KBM-7 (cell line): ENCODE measurements around the gene MTMR10.

Experiments used
- DNase-seq: peaks from one replicate; pipeline ENCODE4 v3.0.0-alpha.2; 2015
- in situ Hi-C: fragments of 300-500 bp; cut with MboI; formaldehyde crosslinking; loops from 2 replicates; pipeline ENCODE4 v1.14.3; 2020; ENCODE audit warnings: low sequenced_read_pairs, low pct_unique_long_range_greater_than_20kb, mixed read lengths

MTMR10 gene

GRCh38 chr15:30991255-30992235, at the start of gene MTMR10:
Gene MTMR10, minus strand, starts transcription at chr15:30991628. Its CDS starts 122 bp downstream, at chr15:30991506.
- DNase-seq = peak; percentile 76
- in situ Hi-C loops = no loop called here

- DNase-seq = no peak
- in situ Hi-C loops = no loop called here
These were observed 49.2 kb upstream of the MTMR10 start for GRCh38 chr15:31040611-31041010.

DNA sequence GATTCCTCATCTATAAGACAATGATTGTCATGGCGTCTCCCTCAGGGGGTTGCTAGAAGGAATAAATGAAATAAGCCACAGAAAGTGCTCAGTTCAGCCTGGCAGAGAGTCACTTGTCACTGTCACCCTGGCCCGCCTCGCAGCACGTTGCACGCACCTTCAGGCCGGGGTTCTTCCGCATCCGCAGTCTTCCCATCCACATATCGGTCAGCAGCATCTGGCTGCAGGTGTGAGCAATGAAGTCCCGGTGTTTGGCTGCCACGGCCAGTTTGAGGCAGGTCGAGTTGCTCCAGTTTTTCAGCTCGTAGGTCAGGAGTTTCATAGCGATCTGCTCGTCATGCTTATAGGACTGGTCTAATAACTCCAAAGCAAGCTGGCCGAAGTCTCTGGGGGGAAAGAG, 48.5 kb upstream of the MTMR10 start:
- in situ Hi-C loops = no loop called here
- DNase-seq = no peak

DNA sequence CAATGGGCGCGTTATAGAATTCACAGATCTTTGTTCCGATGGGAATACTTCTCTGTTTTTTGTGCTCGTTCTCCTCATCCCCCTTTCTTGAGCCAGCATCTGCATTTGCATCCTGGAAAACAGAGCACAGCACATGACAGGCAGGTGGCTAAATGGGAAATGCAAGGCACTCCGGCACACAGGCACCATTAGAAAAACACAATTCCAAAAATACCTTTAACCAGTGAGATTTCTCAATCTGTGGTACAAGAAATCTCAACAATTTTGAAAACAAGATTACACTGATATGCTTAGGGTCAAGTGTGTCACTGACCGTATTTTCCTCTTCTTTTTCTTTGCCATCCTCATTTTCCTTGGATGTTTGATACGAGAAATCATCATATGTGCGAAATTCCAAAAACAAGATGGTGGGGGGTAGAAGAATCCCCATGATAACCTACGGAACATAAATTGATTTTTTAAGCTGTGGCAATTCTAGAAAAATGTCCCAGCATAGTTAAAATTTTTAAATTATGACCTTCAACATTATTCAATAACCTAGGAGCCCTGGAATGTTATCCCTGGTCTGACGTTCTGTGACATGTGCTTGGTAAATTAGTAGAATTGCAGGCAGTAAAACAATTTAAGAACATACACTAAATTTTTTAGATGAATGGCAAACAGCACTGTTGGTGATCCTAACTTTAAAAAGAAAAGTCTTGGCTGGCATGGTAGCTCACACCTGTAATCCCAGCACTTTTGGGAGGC, 46.5 kb upstream of the MTMR10 start:
- DNase-seq = no peak
- in situ Hi-C loops = no loop called here

- in situ Hi-C loops = no loop called here
- DNase-seq = no peak
These were observed 45.4 kb upstream of the MTMR10 start for GRCh38 chr15:31036783-31037182.

GRCh38 chr15:31035610-31036009, 44.2 kb upstream of the MTMR10 start:
- in situ Hi-C loops = no loop called here
- no peak for DNase-seq

GRCh38 chr15:31034152-31034551, 42.7 kb upstream of the MTMR10 start:
- in situ Hi-C loops = no loop called here
- no peak for DNase-seq

DNA sequence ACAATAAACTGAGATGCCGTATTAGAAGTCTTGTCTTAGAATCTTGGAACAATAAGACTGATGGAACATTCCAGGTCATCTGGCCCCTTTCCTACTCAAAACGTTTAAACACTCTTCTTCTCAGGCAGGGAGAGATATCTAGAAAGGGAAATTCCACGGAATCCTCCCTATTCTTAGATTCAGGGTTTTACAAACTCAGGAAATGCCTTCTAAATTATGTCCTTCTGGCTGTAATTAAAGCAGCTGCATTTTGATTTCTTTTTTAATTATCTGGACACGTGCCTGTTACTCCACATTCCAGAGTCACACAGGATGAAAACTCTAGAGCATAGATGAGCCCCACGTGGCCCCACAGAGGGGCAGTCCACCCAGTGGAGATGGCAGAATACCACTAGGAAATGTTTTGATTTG, 41.5 kb upstream of the MTMR10 start:
- no peak for DNase-seq
- in situ Hi-C loops = no loop called here

DNA sequence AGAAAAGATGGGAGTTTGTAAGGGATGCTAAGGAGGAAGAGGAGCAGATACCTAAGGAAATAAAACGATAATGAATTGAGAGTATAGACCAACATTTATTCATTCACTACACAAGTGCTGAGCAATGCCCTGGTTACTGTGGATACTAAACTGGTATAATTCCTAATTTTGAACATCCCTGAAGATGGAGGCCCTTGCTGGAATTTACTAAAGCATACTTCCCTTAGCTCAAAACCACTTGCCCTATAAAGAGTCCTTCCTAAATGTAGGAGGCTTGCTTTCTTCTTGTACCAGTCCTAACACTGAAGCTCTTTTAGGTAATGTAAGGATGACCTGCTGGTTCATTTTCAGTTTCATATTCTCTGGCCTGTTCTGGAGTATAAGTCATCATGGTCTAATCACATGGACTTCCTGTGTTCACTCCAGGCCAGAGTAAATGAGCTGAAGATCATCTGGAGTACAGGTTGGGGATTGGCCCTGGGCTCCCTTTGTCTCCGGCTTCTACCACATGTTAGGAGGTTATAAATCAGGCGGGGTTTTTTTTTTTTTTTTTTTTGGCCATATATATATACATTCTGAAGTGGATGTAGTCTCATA, 40.1 kb upstream of the MTMR10 start:
- in situ Hi-C loops = no loop called here
- no peak for DNase-seq

DNA sequence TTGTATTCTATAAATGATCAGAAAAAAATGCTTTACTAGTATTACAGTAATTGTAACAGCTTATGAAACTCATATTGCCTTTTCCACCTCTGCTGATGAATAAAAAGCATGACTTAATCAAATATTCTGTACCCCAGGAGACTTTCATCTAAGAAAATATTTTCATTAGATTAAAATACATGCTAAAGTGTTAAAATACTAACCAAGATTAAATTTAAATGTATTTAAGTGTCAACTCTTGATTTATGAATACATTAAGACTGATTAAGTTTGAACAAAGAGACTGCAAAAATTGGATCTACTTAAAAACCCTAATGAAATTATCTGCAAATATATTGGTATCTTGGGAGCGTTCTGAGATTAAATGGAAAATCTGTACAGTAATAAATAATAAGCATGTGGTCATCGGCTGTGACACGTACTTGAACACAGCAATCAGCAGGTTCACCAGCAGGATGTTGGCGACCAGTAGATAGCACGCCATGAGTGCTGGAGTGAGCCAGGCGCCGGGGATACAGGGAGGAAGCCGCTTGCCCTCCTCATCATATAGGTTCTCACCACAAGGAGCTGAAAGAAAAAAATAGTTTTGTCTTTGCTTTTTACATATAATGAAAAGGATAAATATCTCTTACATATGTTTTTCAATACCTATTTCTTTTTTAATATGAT, 36.6 kb upstream of the MTMR10 start:
- in situ Hi-C loops = no loop called here
- DNase-seq = no peak

GRCh38 chr15:31025996-31026395, 34.6 kb upstream of the MTMR10 start:
- no peak for DNase-seq
- in situ Hi-C loops = no loop called here

DNA sequence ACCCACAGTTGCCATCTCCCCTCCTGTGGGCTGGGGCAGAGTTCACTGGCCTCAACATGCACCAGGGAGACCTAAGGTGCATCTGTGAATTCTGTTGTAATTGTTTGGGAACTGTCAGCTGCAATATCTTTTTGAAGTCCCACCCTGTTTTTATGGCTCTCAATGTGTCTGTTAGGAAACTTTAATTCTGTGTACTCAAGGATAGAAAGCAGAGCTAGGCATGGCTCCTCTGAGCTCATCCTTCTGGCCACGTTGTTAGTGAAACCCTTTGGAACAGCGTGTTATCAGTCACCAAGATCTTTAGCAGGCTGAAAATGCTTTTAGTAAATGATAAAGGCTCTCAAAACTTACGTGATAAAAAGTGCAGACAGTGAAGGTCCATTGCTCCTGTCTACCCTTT, 33.6 kb upstream of the MTMR10 start:
- in situ Hi-C loops = no loop called here
- no peak for DNase-seq

- DNase-seq = no peak
- in situ Hi-C loops = no loop called here
These were observed 32.9 kb upstream of the MTMR10 start for GRCh38 chr15:31024330-31024729.

- in situ Hi-C loops = no loop called here
- no peak for DNase-seq
These were observed 32.4 kb upstream of the MTMR10 start for GRCh38 chr15:31023841-31024240.

DNA sequence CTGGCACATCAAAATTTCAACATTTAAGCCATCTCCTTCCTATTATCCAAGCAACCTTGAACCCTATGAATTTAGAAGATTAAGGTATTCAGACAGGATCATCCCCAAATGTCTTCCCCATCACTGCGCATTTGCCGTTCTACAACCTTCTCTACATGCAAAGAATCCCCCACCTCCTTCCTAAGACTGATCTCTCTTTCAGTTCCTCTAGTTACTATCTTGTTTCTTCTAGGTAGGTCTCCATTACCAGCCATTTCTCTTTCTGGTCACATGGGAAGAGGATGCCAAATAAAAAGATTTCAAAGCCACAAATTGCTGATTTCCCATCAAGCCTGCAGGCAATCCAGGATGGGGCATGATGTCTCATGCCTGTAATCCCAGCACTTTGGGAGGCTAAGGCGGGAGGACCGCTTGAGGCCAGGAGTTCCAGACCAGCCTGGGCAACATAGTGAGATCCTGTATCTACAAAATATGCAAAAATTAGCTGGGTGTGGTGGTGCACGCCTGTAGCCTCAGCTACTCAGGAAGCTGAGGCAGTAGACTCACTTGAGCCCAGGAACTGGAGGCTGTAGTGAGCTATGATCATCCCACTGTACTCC, 29.7 kb upstream of the MTMR10 start:
- in situ Hi-C loops = no loop called here
- no peak for DNase-seq

DNA sequence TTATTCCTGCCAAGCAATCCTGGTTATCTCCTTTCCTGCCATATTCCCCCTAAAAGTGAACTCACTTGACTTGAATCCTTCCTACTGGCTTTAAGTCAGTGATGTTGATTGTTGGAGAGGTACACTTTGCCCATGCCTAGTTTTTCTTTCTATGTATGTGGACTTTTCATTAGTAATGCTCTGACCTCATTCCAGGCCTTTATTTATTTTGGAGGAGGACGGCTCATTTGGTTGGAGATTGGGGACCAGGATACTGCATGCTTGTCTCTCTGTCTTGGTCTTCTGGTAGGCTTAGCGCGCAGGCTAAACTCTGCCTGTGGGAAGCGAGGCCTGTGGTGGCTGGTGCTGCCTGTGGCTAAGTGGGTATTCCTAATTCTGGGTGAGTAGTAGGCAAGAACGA, 29.1 kb upstream of the MTMR10 start:
- in situ Hi-C loops = no loop called here
- DNase-seq = no peak

DNA sequence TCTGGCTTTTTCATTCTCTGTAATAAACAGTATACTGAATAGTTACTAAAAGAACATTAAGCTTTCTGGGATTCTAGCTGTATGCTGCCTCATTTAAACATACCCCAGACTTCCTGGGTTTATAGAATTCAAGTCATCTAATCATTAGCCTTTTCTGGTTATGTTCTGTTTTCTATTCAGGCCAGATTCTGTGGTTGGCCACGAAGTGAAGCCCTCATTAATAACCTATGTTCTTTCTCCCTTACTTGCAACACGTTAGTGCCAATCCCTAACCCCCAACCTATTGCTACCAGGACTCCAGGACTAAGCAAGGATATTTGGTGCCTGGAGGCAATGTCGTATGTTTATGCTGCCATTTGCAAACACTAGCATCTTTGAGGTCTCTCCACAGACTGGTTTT, 28.6 kb upstream of the MTMR10 start:
- in situ Hi-C loops = no loop called here

GRCh38 chr15:31017311-31017710, 25.9 kb upstream of the MTMR10 start:
- in situ Hi-C loops = no loop called here

More for the DNA sequence above, 28.6 kb upstream of the MTMR10 start:
- no peak for DNase-seq

DNA sequence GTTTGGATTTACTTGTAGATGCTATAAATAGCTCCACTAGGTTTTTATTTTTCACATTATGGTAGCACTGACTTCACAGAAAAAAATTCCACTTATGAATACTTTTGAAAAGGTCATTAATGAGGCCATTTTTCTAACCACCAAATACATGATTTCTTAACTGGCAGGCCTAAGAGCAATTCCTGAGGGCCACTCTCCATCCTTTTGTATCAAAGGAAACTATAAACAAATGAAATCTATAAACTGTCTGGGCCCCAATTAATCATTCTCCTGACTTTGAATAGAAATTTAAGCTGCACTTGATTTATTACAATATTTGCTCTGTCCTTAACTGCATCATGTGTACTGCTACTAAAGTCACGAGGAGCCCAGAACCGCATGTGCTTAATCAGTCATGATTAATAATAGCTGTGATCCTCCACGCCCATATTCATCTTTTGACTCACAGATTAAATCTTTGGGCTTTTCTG, 25.1 kb upstream of the MTMR10 start:
- in situ Hi-C loops = no loop called here
- DNase-seq = no peak

More at GRCh38 chr15:31017311-31017710, 25.9 kb upstream of the MTMR10 start:
- DNase-seq = no peak
